Hepatic stellate cell (primary cell): Measurements from ENCODE around the gene NEURL1.

Experiments
- DNase-seq: peaks from one replicate; pipeline ENCODE4 v3.0.0; 2011; ENCODE audit warnings: low spot score

NEURL1 gene, protein sequence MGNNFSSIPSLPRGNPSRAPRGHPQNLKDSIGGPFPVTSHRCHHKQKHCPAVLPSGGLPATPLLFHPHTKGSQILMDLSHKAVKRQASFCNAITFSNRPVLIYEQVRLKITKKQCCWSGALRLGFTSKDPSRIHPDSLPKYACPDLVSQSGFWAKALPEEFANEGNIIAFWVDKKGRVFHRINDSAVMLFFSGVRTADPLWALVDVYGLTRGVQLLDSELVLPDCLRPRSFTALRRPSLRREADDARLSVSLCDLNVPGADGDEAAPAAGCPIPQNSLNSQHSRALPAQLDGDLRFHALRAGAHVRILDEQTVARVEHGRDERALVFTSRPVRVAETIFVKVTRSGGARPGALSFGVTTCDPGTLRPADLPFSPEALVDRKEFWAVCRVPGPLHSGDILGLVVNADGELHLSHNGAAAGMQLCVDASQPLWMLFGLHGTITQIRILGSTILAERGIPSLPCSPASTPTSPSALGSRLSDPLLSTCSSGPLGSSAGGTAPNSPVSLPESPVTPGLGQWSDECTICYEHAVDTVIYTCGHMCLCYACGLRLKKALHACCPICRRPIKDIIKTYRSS

DNA sequence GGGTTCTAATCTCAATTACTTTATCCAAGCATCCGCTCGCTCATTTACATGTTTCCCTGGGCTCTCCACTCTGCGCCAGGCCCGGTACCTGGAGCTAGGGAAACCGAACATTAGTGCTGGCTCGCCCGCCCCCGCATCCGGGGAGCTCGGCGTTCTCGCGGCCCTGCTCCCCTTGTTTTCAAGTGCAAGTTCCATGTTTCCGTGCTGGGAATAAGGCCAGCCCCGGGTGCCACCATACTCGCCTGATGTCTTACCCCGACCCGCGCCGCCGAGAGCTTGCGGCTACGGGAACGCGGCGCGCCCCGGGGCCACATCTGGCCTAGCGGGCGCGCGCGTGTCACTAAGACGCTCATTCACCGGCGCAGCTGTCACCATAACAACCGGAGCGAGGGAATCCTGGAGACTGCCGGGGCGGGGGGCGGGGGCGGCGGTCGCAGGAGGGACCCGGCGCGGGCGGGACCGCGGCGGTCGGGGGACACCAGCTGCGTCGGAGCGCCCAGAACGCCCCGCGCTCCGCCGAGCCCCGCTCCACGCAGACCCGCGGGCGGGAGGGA is at the start of gene NEURL1:
Gene NEURL1, plus strand, starts transcription at position 344 of the 554 bp plus-strand sequence. CDS start 683 bp downstream, outside the sequence.
- peak; percentile 35 for DNase-seq

- no peak for DNase-seq
Observed at GRCh38 chr10:103444478-103444877, 49.0 kb upstream of the NEURL1 start.

DNA sequence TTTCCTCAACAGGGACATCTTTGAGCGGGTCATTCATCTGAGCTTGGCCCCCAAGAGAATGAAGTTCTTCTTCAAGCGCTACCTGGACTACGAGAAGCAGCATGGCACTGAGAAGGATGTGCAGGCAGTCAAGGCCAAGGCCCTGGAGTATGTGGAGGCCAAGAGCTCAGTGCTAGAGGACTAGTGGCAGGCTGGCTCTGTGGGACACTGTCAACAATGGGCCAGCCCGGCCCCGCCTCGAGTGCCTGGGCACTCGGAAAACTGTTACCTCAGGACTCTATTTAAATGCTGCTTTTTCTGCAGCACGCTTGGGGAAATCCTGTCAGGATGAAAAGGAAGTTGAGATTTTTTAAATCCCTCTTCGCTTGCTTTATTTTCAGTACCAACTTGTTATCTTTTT is 48.1 kb upstream of the NEURL1 start:
- DNase-seq = no peak

DNA sequence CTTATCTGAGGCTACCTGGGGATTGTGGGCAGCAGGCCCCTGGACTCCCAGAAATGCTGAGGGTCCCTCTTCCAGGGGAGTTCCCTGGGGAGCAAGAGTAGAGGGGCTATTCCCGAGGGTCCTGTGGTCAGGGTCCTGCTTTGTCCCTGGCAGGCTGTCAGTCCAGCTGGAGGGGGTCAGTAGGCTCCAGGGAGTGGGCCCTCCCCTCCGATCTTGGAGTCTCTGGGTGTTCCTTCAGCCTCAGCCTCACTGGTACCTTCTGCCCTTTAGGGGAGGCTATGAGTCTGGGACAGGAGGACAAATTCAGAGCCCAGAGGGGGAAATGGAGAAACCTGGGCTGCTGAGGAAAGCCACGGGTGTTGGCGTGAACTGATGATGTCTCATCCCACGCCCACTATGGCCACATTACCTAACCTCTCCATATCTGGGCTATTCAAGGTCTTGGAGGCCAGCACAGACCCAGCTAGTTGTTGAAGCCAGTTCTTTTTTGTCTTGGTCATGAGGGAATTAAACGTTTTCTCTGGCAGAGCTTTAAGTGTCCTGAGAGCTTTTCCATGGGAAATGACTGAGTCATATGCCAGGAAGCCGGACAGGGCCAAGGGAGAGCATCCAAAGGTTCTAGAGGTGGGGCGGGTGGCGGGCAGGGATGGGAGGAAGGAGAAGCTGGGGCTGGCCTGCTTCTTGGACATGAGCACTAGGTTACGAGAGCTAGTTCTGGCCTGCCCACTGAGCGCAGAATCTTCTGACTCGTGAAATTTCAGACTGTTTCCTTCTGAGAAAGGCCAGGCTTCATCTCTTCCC is 47.5 kb upstream of the NEURL1 start:
- DNase-seq = peak; percentile 82

- DNase-seq = no peak
Observed at GRCh38 chr10:103447187-103447586, 46.3 kb upstream of the NEURL1 start.

GRCh38 chr10:103448746-103449145 is 44.8 kb upstream of the NEURL1 start:
- DNase-seq = peak; percentile 96

- DNase-seq = no peak
Observed at GRCh38 chr10:103449208-103450144, 44.0 kb upstream of the NEURL1 start.

GRCh38 chr10:103450201-103450695 is 43.3 kb upstream of the NEURL1 start:
- no peak for DNase-seq

- peak; percentile 82 for DNase-seq
Observed at GRCh38 chr10:103451091-103451813, 42.3 kb upstream of the NEURL1 start.

DNA sequence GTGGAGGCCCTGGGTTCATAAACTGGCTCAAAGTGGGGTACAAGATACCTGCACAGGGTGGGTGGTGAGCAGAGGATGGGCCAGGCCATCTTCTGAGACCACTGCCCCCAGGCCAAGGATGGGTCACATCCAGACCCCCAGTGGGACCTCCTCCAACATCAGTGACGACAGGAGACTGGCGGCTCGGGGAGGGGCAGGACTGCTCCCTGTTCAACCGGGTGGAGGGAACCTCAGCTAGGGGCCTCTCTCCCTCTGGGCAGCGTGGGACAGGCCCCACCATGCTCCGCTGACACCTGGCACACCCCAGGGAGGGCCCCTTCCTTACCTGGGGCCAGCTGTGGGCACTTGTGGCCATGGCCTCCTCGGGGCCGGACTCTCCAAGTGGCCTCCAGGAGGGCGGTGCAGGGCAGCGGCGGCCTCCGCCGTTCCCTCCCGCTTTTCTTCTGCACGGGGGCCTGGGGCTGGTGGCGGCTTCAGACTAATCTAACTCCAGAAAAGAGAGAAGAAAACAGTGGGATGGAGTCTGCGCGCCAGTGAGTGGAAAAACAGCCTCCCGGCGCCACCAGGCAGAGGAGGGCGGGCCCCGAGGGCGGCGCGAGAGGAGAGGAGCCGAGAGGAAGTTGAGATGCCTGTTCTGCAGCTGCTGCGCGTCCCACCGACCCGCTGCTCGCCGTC is 41.5 kb upstream of the NEURL1 start, which contains the start of gene CALHM2:
Gene CALHM2, minus strand, starts transcription at position 540 of the 675 bp plus-strand sequence. CDS start 2,429 bp downstream, outside the sequence.
- DNase-seq = peak; percentile 91

GRCh38 chr10:103452506-103453230 is 40.8 kb upstream of the NEURL1 start:
- DNase-seq = peak; percentile 67

- no peak for DNase-seq
Observed at GRCh38 chr10:103454026-103454425, 39.5 kb upstream of the NEURL1 start.

GRCh38 chr10:103455235-103455634 is 38.3 kb upstream of the NEURL1 start:
- no peak for DNase-seq

- no peak for DNase-seq
Observed at GRCh38 chr10:103456074-103456660, 37.3 kb upstream of the NEURL1 start.

DNA sequence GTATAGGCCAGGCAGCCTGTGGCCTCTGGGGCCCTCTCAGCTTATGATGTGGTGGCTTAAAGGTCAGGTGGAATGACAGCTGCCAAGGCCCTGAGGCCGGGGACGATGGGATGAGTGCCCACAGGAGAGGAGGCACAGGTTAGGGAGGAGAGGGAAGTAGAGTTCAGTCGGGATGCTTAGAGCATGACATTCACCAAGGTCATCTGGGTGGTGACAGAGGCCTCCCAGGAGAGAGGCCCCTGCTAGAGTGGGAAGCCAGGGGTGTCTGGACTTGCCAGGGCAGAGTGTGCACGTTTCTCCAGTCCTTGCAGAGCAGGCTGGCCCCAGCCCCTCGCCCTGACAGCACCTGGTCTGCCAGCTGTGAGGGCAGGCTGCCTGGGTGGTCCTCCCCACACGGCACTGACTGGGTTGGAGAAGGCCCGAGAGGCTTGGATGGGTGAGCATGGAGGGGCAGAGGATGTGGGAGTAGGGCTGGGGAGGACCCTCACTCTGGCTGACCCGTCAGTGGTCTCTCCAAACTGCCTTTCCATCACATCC is 36.3 kb upstream of the NEURL1 start:
- no peak for DNase-seq

DNA sequence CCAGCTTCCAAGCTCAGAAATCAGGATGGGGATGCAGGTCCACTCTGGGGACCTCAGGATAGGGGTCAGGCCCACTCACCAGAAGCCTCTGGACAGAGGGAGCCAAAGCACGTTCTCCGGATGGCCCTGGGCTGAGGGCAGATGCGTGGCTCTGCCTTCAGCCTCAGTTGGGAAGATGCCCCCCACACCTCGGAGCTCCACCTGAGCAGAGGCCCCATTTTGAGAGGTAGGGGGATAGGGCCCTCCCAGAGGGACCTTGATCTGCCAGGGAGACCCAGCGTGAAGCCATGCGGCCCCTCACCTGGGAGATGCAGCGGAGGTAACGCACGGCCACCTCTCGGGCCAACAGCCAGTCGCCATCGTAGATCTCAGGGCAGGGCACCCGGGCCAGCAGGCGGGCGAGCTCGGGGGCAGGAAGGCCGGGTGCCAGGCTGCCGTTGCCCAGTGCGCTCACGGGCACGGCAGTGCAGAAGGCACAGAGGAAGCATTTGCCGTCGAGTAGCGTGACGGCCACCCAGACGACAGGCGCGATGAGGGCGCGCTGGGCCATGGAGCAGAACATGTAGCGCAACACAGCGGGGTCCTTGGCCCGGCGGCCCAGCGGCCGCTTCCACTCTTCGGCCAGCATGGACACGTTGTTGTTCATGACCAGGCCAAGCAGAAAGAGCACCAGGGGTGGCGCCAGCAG is 35.5 kb upstream of the NEURL1 start:
- no peak for DNase-seq

DNA sequence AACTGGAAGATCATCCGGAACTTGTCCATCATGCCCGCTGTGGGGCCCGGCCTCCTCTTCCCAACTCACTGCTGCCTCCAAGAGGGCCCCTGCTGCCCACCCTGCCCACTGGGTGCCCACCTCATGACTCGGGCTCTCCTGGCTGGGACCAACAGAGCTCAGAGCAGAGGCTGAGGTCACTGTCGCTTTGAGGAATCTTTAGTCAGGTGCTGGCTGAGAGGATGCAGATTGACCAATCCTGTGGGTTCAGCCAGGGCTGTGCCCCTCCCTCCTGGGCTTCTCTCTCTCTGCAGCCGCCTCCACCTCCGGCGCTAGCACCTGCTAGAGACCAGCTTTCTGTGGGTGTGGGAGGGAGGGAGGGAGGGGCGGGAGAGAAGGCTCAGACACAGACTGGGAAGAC is 34.8 kb upstream of the NEURL1 start, which contains the start of gene CALHM1:
Gene CALHM1, minus strand, starts transcription at position 181 of the 400 bp plus-strand sequence. Its CDS starts 149 bp downstream, at position 32.
- no peak for DNase-seq

GRCh38 chr10:103459615-103460014 is 33.9 kb upstream of the NEURL1 start:
- no peak for DNase-seq
